ENCODE data around the gene SNX11.
A peak's percentile ranks its signal among the peaks of the same experiment; 100 is the strongest.

The SNX11 gene

GRCh38 chr17:48131216-48131824 lies 23.8 kb downstream of the SNX11 start:
- Histone ChIP-seq H3K27me3 (ENCODE audit: insufficient read depth, low read length, poor library complexity) (peaks cover 4% of the 10 kb centered on the region), H3K9ac (ENCODE audit: low read depth, low read length) (no peak overlapping the region), H3K9me3 (ENCODE audit: insufficient read depth, low read length, severe bottlenecking) (no peaks in the 10 kb centered on the region), H3K27ac (ENCODE audit: low read length) (no peak overlapping the region), H3K36me3 (ENCODE audit: insufficient read depth, low read length) (no peaks in the 10 kb centered on the region), H3K4me2 (ENCODE audit: insufficient read depth, low read length) (no peak overlapping the region), H3K4me3 (ENCODE audit: low read depth in 1 of 2, low read length in 2 of 2) (no peak overlapping the region), H3K4me1 (ENCODE audit: insufficient read depth, low read length) (no peaks in the 10 kb centered on the region), H4K20me1 (ENCODE audit: insufficient read depth, low read length) (0 out of 2 replicates have a peak, but pooled peaks cover 4% of the 10 kb centered on the region), H2AFZ (ENCODE audit: low read depth, low read length) (no peak overlapping the region), H3K79me2 (ENCODE audit: insufficient read depth, low read length) (no peaks in the 10 kb centered on the region)
- peak; percentile 94 for ATAC-seq (ENCODE audit: insufficient read depth, low read depth)
- DNase-seq: peak; percentile 68
- peak; percentile 92 for TF ChIP-seq CTCF (IDR thresholded peaks at IDR 0.05; ENCODE audit: borderline replicate concordance, extremely low read depth, low read length, poor library complexity, severe bottlenecking)
- no peak for TF ChIP-seq EZH2 (IDR thresholded peaks at IDR 0.05; ENCODE audit: borderline replicate concordance, low read depth, low read length, severe bottlenecking)

GRCh38 chr17:48132385-48132784 lies 24.8 kb downstream of the SNX11 start:
- Histone ChIP-seq H3K4me1 (ENCODE audit: insufficient read depth, low read length) (no peaks in the 10 kb centered on the region), H3K27ac (ENCODE audit: low read length) (no peak overlapping the region), H3K9ac (ENCODE audit: low read depth, low read length) (no peak overlapping the region), H3K36me3 (ENCODE audit: insufficient read depth, low read length) (no peaks in the 10 kb centered on the region), H3K4me3 (ENCODE audit: low read depth in 1 of 2, low read length in 2 of 2) (no peak overlapping the region), H2AFZ (ENCODE audit: low read depth, low read length) (no peak overlapping the region), H3K9me3 (ENCODE audit: insufficient read depth, low read length, severe bottlenecking) (no peaks in the 10 kb centered on the region), H3K4me2 (ENCODE audit: insufficient read depth, low read length) (no peak overlapping the region), H3K79me2 (ENCODE audit: insufficient read depth, low read length) (no peaks in the 10 kb centered on the region), H4K20me1 (ENCODE audit: insufficient read depth, low read length) (0 out of 2 replicates have a peak, but pooled peaks cover under 1% of the 10 kb centered on the region), H3K27me3 (ENCODE audit: insufficient read depth, low read length, poor library complexity) (peaks cover 6% of the 10 kb centered on the region)
- ATAC-seq (ENCODE audit: insufficient read depth, low read depth): no peak
- no peak for TF ChIP-seq CTCF (IDR thresholded peaks at IDR 0.05; ENCODE audit: borderline replicate concordance, extremely low read depth, low read length, poor library complexity, severe bottlenecking)
- TF ChIP-seq EZH2 (IDR thresholded peaks at IDR 0.05; ENCODE audit: borderline replicate concordance, low read depth, low read length, severe bottlenecking): no peak
- no peak for DNase-seq

- DNase-seq (no peak), ATAC-seq (ENCODE audit: insufficient read depth, low read depth) (no peak)
- no peak overlapping the region for H3K27ac ChIP-seq (ENCODE audit: low read length)
- no peaks in the 10 kb centered on the region for H3K79me2 ChIP-seq (ENCODE audit: insufficient read depth, low read length)
- H3K4me2 ChIP-seq (ENCODE audit: insufficient read depth, low read length): no peak overlapping the region
- H3K9ac ChIP-seq (ENCODE audit: low read depth, low read length): no peak overlapping the region
- H3K4me1 ChIP-seq (ENCODE audit: insufficient read depth, low read length): no peaks in the 10 kb centered on the region
- peaks cover 16% of the 10 kb centered on the region for H3K27me3 ChIP-seq (ENCODE audit: insufficient read depth, low read length, poor library complexity)
- TF ChIP-seq CTCF (IDR thresholded peaks at IDR 0.05; ENCODE audit: borderline replicate concordance, extremely low read depth, low read length, poor library complexity, severe bottlenecking): peak; percentile 46
- TF ChIP-seq EZH2 (IDR thresholded peaks at IDR 0.05; ENCODE audit: borderline replicate concordance, low read depth, low read length, severe bottlenecking): no peak
- H3K4me3 ChIP-seq (ENCODE audit: low read depth in 1 of 2, low read length in 2 of 2): no peak overlapping the region
- H3K9me3 ChIP-seq (ENCODE audit: insufficient read depth, low read length, severe bottlenecking): no peaks in the 10 kb centered on the region
- H4K20me1 ChIP-seq (ENCODE audit: insufficient read depth, low read length): no peaks in the 10 kb centered on the region
- H3K36me3 ChIP-seq (ENCODE audit: insufficient read depth, low read length): no peaks in the 10 kb centered on the region
- no peak overlapping the region for H2AFZ ChIP-seq (ENCODE audit: low read depth, low read length)
These were observed 27.4 kb downstream of the SNX11 start for GRCh38 chr17:48134912-48135480.
